Measurements from ENCODE around the gene LTO1. TPM values are rescaled to one million over a fixed set of nuclear protein-coding genes. Genes with fewer than 3 reads are reported as not detected.

The LTO1 gene
- total and polyA plus RNA-seq, 10 of the 15 experiments (the other 5 are each of a cell fraction or from before 2014, with no cell fraction given): 2.6 to 27.5 (median 14.4) TPM

DNA sequence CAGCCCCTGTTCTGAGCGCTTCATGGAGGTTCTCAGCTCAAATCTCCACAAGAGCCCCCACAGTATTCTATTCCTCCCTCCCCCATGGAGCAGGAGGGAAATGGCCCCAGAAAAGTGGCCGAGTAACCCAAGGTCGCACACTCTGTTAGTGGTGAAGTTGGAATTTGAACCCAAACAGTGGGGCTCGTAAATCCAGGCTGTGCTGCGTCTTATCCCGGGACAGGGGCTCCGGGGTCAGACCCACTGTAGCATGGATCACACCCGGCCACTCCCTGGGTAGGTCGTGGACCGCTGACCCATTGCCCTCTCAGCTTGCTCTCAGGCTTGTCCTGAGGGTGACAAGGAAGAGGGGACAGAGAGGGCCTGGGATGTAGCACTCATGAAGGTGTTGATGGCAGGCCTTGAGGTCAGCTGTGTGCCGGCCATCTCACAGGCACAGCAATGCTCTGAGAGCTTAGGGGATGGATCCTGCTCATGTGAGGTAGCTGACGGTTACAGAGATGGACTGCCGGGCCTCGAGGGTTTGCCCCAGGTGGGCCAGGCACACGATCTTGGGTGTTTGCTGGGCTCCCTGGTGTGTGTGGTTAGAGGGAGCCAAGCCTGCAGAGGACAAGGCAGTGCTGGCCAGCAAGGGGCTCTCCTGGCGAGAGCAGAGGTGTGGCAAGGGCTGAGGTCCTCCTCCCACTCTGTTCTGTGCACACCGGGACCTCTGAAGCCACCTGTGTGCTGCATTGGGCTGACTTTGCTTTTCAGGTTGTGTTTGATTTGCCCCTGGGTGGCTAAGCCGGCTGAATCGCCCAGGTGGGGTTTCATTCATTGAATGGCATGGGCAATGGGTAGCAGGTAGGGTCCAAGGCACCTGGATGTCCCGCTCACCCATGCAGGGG is 31.0 kb upstream of the LTO1 start:
- ChIA-PET POLR2A (no interaction called here), SMC1A (ENCODE audit: uncharacterized antibody, unreplicated experiment) (no interaction called here), CTCF (no interaction called here), RAD21 (ENCODE audit: unreplicated experiment) (no interaction called here)
- Histone ChIP-seq H3K9ac (ENCODE audit: control insufficient read depth, insufficient read depth, low read length) (no peak overlapping the region), H3K4me1 (ENCODE audit: control insufficient read depth, insufficient read depth, low read length) (no peaks in the 10 kb centered on the region), H3K79me2 (ENCODE audit: control insufficient read depth, insufficient read depth, low read length) (no peaks in the 10 kb centered on the region), H2AFZ (ENCODE audit: control insufficient read depth, low read depth, low read length) (no peak overlapping the region), H3K27ac (ENCODE audit: control insufficient read depth, insufficient read depth) (no peak overlapping the region), H3K27me3 (replicated peaks in 1 of 2; ENCODE audit: control insufficient read depth in 2 of 2, insufficient read depth in 2 of 2, low read length in 1 of 2) (peaks cover 5 to 13% of the 10 kb centered on the region in 2 experiments), H3K4me2 (ENCODE audit: control insufficient read depth, insufficient read depth) (no peak overlapping the region), H3K9me3 (replicated peaks; ENCODE audit: control insufficient read depth, insufficient read depth, low read length) (no peaks in the 10 kb centered on the region), H4K20me1 (ENCODE audit: control insufficient read depth, insufficient read depth) (no peaks in the 10 kb centered on the region), H3K4me3 (no peak overlapping the region), H3K36me3 (ENCODE audit: control insufficient read depth in 2 of 2, insufficient read depth in 2 of 2, low read length in 1 of 2) (no peaks in the 10 kb centered on the region)
- FAIRE-seq: no peak
- intact Hi-C loops (cut with micrococcal nuclease; ENCODE audit: unreplicated experiment) (no loop called here), in situ Hi-C loops (cut with MboI) (no loop called here)
- no peak for DNase-seq (ENCODE audit: low read depth, low spot score)
- WGBS (ENCODE audit: insufficient coverage, insufficient replicate concordance, low lambda C conversion rate, missing lambda C conversion rate): 13% methylated on average over 18 of the region's 20 CpGs
- TF ChIP-seq SMAD5 (IDR thresholded peaks at IDR 0.05; ENCODE audit: low read depth) (no peak), PBX3 (IDR thresholded peaks at IDR 0.05; ENCODE audit: insufficient replicate concordance, low read depth, low read length) (no peak), MYB (IDR thresholded peaks at IDR 0.05; ENCODE audit: borderline replicate concordance, low read depth, low read length) (no peak), WRNIP1 (IDR thresholded peaks at IDR 0.05; ENCODE audit: borderline replicate concordance, low read depth, low read length) (no peak), PML (IDR thresholded peaks at IDR 0.05; ENCODE audit: low read length) (no peak), MLLT1 (IDR thresholded peaks at IDR 0.05) (no peak), IRF4 (IDR thresholded peaks at IDR 0.05; ENCODE audit: low read depth, low read length) (no peak)
- TF ChIP-seq, protein P1, sequence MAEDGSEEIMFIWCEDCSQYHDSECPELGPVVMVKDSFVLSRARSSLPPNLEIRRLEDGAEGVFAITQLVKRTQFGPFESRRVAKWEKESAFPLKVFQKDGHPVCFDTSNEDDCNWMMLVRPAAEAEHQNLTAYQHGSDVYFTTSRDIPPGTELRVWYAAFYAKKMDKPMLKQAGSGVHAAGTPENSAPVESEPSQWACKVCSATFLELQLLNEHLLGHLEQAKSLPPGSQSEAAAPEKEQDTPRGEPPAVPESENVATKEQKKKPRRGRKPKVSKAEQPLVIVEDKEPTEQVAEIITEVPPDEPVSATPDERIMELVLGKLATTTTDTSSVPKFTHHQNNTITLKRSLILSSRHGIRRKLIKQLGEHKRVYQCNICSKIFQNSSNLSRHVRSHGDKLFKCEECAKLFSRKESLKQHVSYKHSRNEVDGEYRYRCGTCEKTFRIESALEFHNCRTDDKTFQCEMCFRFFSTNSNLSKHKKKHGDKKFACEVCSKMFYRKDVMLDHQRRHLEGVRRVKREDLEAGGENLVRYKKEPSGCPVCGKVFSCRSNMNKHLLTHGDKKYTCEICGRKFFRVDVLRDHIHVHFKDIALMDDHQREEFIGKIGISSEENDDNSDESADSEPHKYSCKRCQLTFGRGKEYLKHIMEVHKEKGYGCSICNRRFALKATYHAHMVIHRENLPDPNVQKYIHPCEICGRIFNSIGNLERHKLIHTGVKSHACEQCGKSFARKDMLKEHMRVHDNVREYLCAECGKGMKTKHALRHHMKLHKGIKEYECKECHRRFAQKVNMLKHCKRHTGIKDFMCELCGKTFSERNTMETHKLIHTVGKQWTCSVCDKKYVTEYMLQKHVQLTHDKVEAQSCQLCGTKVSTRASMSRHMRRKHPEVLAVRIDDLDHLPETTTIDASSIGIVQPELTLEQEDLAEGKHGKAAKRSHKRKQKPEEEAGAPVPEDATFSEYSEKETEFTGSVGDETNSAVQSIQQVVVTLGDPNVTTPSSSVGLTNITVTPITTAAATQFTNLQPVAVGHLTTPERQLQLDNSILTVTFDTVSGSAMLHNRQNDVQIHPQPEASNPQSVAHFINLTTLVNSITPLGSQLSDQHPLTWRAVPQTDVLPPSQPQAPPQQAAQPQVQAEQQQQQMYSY (CRISPR knock-in tag; IDR thresholded peaks at IDR 0.05): no peak
- no peak for ATAC-seq
- BruUV-seq (replicated peaks): no TSS peak
